Stimulated activated CD8-positive, alpha-beta memory T cell treated with anti-CD3 and anti-CD28 coated beads, Interleukin-4, amount 100 ng/mL, for 4 hours (primary cell): ENCODE measurements around the gene RBM4.
"Not testable (repeated sequence)": the region's sequence is repeated elsewhere in the genome, so short reads cannot be mapped to it uniquely, and the experiment has no call there.

ENCODE experiments used
- DNase-seq, 2 donors: peaks; one replicate each; pipeline ENCODE4 v3.0.0-alpha.2; 2020; ENCODE audit warnings: low read depth in 2 of 2, low spot score in 1 of 2

Gene RBM4

DNA sequence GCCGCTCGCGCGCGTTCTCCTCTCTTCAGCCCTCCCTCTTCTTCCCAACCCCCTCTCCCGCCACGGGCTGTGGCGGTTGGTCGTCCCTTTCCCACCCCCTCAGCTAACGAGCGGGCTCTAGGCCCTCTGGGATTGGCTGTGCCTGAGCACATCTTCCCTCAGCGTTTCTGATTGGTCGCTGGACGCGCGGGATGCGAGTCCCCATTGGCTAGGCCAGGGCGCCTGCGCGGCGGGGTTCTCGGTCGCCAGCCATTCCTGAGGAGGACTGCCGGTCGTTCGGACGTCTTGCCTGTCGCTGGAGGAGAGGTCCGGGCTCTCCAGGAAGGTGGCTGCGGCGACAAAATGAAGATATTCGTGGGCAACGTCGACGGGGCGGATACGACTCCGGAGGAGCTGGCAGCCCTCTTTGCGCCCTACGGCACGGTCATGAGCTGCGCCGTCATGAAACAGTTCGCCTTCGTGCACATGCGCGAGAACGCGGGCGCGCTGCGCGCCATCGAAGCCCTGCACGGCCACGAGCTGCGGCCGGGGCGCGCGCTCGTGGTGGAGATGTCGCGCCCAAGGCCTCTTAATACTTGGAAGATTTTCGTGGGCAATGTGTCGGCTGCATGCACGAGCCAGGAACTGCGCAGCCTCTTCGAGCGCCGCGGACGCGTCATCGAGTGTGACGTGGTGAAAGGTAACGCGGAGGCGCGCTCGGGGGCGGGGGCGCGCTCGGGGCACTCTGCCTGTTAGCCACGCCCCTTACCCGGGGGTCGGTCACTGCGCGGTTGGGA lies 21.9 kb upstream of the RBM4 start, which contains the start of gene RBM14:
Gene RBM14, plus strand, starts transcription at position 252 of the 776 bp plus-strand sequence. Its CDS starts 91 bp downstream, at position 343.
- DNase-seq = peak; percentile 94 to 97

DNA sequence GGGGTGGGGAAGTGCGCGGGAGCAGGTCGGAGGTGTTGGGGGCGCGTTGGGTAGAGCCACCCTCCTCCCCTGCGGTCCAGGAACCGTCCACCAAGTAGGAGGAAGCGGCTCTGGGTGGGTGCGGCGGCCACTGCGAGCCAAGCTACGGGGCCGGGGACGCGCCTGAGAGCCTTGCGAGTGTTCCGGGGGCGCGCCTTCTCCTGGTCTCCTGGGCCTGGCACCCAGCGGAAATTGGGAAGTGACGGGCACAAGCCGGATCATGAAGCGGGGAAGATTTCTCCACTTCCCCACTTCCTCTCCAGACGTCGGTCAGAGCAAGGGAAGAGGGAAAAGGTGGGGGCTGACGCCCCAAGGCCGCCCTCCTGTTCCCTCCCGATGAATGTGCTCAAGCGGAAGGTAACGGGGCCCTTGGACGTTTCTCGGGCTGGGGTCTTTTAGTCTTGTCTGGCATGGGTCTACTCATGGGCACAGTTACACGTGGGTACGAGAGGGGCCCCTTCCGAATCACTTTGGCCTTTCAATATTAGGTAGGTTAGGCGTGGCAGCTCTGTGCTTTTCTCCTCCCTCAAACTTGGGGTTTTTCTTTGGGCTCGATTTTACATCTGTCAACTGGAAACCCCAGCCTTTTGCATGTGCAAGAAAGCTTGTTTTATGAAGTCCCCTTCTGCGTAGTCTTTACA lies 21.2 kb upstream of the RBM4 start:
- no peak for DNase-seq

DNA sequence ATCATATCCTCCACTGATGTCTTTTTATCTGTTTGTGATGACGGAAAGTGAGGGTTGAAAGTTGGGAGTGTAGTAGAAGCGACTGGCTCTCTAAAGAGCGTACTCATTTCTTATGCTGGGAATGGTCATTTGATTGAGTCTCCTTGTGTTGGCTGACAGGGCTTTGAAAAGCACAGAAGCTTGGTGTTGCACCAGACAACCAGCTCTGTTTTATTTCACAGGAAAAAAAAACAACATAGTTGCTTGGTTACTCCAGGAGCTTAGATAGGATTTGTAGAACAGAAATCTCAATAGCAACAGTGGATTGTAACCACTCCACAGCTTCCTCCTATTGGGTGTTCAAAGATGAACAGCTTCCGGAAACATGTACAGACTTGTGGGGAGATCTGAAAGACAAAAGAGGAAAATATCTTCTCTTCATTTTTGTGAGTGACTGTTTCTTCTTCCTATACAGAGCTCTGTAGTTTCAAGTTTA lies 19.4 kb upstream of the RBM4 start:
- no peak for DNase-seq

DNA sequence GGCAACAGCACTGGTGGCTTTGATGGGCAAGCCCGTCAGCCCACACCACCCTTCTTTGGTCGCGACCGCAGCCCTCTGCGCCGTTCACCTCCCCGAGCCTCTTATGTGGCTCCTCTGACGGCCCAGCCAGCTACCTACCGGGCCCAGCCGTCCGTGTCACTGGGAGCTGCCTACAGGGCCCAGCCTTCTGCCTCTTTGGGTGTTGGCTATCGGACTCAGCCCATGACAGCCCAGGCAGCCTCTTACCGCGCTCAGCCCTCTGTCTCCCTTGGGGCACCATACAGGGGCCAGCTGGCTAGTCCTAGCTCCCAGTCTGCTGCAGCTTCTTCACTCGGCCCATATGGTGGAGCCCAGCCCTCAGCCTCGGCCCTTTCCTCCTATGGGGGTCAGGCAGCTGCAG lies 14.1 kb upstream of the RBM4 start:
- DNase-seq = no peak

DNA sequence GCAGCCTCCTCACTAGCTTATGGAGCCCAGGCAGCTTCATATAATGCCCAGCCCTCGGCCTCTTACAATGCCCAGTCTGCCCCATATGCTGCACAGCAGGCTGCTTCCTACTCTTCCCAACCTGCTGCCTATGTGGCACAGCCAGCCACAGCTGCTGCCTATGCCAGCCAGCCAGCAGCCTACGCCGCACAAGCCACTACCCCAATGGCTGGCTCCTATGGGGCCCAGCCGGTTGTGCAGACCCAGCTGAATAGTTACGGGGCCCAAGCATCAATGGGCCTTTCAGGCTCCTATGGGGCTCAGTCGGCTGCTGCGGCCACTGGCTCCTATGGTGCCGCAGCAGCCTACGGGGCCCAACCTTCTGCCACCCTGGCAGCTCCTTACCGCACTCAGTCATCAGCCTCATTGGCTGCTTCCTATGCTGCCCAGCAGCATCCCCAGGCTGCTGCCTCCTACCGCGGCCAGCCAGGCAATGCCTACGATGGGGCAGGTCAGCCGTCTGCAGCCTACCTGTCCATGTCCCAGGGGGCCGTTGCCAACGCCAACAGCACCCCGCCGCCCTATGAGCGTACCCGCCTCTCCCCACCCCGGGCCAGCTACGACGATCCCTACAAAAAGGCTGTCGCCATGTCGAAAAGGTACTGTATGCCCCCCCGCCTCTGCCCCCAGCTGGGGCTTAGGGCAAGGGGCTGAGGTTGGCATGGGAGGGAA lies 13.3 kb upstream of the RBM4 start:
- no peak for DNase-seq

DNA sequence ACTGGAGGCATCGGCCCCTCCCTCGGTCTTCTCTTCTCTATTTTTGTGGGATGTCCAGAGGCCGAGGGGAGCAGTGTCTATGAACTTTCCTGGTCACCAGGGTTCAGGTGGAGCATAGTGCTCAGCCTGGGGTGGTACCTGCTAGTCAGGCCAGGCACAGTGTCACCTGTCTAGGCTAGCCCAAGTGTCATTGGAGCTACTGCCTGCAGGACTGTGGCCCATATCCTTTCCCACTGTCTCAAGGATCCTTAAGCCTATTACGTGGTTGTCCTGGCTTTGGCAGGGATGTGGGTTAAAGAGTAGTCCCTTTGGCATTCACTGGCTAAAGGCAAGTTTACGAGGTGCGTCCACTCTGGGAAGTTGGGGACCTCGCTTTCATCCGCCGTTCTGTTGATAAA lies 12.8 kb upstream of the RBM4 start:
- DNase-seq = no peak

DNA sequence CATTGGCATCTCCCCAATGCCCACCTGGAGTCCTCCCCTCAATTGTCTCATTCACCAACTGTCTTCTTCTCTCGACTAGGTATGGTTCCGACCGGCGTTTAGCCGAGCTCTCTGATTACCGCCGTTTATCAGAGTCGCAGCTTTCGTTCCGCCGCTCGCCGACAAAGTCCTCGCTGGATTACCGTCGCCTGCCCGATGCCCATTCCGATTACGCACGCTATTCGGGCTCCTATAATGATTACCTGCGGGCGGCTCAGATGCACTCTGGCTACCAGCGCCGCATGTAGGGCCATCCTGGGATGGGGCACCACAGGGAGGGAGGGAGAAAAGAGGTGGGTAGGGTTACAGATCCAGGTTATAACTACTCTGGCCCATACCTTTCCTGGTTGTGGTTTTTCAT lies 12.1 kb upstream of the RBM4 start:
- DNase-seq = no peak

DNA sequence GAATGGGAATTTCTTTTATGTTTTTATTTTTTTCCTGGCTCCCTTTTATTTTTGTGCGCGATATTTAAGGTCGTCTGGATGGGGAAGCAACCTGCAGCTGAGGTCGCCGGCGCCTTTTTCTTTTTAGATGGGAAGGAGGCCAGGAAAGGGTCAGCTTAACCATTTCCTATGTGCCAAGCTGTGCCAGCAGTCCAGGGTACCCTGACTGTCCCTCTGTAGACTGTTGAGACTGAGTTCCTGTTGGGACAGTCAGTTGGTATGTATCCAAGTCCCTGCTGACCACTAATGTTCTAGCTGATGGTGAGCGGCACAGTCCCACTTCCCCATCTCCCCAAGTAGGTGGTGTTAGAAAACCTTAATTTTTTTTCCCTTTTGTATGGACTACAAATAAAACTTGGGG lies 11.6 kb upstream of the RBM4 start:
- DNase-seq = no peak

DNA sequence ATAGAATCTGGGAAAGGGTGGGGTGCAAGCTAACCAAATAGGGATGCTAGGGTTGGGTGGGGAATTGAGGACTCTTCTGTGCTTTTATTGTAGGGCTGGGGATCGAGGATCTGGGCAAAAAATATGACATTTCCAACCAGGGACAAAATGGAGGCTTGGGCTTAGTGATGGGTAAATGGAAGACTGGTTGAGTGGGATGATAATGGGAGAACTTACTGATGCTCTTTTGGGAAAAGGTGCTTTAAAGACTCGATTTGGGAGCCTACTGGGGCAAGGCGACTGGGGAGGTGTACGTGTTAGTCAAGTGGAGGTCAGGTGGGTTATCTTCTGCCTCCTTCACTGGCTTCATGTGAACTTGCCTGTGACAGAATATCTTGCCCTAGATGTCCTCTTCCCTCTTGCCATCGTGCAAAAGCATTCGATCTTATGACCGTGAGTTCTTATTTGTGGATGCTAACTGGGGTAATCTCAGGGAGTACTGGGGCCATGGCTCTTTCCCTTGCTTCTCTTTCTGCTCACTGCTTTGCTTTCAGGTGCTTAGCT lies 10.4 kb upstream of the RBM4 start:
- DNase-seq = no peak

DNA sequence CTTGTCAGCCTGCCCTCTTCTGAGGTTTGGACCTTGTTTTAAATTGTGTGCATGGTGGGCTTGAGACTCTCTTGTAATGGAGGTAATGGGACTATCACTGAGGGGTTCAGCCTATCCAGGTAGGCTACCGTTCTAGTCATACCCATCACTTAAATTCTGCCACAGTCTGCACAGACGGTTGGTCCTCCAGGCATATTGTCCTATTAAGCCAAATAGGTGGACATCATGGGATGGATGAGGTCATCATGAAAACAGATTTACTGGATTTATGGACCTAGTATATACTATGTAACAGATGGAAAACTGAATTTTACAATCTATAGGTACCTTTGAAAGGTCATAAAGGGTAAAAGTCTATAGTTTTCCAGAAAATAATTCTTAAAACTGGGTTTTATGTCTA lies 9.1 kb upstream of the RBM4 start:
- DNase-seq = no peak

DNA sequence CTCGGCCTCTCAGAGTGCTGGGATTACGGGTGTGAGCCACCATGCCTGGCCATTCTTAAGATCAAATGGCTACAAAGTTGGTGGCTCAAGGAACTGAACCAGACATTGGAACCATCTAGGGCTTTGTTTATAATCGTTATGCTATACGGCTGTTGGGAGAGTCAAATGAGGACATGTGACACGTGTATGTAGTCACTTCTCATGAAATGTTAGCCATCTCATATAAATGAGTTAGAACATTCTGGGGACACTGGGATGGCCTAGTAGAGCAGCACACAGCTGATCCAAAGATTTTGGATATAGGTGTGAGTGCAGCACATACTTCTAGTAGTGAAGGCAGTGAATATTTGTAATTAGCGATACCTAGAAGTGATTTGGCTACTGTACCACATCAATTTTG lies 6.6 kb upstream of the RBM4 start:
- no peak for DNase-seq

DNA sequence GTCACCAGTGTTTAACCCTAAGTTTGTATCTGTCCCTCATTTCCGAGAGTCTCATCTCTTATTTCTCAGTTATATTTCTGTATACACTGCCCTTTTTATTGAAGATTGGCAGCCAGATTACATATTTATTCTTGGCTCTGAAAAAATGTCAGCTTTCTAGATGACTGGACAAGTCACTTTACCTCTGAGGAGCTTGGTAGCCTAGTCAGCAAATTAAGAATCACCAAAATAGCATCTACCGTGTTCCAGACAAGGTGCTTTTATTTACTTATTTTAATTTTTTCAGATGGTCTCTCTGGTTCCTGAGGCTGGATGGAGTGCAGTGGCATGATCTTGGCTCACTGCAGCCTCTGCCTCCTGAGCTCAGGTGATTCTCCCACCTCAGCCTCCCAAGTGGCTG lies 5.6 kb upstream of the RBM4 start:
- DNase-seq = no peak

DNA sequence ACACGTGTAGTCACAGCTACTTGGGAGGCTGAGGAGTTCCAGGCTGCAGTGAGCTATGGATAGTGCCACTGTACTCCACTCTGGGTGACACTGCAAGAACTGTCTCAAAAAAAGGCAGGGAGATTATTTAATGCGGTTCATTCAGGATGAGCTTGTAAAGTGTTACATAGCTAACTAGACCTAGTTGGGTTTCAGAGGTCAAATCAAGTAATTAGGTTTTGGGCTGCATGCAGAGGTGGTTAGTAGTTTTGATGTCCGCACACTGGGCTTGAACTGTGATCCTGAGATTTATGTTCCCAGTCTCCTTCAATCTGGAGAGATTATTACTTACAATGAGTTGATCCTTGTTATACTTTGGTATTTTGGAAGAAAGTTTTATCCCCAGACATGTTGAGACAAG lies 2.1 kb upstream of the RBM4 start:
- DNase-seq = no peak

DNA sequence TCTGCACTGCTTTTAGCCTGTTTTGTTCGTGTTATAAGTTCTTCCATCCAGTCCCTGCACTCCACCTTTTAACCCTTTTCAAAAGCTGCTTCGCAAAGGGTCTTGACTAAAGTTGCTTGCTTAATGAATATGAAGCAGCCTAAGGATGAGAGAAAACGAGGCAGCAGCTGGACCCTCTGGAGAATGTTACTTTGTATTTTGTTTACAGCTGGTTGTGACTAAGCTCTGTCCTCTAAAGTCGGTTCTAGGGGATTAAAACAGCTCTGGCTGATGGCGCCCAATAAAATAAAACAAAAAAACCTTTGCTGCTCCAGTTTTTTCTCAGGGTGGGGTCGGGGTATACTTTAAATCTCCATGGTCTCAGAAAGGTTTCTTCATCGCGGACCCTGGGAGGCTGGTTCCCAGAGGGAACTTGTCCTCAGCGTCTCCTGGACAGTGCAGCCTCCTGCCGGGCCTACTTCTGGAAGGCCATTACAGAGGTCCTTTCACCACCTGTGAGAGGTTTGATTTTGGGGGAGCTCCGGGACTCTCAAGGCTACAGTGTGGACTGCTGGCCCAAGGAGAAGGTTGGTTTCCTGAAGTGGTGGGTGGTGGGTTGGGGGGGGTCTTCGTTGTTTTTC lies 836 bp upstream of the RBM4 start:
- DNase-seq = no peak

DNA sequence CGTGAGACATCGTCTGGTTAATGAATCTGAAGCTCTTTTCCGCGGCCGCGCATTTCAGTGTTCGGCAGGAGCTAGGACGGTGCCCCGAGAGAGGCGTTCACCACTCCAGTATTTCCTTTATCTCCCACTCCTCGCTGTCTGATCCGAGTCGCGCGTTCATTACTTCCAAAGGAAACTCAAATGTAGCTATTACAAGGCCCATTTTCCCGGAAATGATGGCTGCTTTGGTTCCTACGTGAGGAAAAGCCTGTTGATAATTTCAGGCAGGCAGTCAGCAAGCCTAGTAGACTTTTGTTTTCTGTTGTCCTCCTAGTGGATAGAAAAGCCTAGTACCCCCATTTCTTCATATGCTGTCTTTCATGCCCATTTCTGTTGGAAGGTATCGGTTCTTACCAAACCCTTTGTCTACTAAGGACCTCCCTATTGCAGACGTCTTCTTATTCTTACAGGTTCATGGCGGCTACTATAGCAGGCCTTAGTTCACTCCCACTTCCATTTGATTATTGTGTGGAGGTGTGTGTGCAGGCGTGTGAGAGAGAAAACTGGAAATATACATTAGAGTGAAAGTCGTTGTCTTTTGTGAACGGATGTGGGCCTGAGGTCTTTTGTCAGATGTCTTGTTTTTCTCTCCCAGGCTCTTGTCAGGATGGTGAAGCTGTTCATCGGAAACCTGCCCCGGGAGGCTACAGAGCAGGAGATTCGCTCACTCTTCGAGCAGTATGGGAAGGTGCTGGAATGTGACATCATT lies 737 bp downstream of the RBM4 start:
- DNase-seq = no peak

DNA sequence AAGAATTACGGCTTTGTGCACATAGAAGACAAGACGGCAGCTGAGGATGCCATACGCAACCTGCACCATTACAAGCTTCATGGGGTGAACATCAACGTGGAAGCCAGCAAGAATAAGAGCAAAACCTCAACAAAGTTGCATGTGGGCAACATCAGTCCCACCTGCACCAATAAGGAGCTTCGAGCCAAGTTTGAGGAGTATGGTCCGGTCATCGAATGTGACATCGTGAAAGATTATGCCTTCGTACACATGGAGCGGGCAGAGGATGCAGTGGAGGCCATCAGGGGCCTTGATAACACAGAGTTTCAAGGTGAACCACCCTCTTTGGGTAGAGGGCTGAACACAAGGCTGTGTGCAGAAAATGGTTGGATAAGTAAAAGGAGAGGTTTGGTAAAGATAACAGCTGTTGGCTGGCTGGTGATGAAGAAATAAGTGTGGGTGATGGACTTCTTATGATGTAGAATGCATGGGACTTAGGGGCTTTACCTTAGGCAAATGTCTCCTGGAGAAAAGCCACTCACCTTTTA lies 1.4 kb downstream of the RBM4 start:
- not testable (repeated sequence) for DNase-seq

DNA sequence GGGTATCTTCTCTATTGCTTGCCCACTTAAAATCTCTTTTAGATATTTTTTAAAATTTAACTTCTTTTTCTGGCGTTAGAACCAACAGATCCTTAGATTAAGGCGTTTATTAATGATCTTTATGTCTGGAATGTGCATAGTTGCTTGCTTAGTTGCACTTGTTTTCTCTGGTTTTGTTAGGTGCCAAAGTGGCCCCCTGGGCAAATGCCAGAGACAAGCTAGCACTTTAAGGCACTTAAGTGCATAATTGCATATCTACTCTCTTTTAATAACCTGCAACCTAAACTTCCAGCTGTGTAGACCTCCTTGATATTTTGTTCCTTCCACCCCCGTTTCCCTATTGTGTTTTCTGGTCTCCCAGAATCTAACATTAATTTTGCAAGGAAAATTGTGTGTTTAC lies 3.3 kb downstream of the RBM4 start:
- no peak for DNase-seq

DNA sequence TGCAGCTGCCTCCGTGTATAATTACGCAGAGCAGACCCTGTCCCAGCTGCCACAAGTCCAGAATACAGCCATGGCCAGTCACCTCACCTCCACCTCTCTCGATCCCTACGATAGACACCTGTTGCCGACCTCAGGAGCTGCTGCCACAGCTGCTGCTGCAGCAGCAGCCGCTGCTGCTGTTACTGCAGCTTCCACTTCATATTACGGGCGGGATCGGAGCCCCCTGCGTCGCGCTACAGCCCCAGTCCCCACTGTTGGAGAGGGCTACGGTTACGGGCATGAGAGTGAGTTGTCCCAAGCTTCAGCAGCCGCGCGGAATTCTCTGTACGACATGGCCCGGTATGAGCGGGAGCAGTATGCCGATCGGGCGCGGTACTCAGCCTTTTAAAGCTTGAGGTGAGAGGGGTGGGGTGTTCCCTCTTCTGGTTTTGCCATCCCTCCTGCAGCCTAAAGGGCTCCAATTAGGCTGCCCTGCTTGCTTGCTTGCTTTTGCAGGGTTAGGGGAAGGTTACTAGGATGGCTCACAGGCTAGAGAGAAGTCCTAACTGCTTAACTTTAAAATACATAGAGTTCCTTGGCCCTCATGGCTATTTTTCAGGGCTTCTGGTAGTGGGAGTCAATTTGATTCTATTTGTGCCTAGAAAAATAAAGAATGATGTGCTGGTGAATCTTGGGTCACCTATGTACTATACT lies 5.4 kb downstream of the RBM4 start:
- DNase-seq = no peak

DNA sequence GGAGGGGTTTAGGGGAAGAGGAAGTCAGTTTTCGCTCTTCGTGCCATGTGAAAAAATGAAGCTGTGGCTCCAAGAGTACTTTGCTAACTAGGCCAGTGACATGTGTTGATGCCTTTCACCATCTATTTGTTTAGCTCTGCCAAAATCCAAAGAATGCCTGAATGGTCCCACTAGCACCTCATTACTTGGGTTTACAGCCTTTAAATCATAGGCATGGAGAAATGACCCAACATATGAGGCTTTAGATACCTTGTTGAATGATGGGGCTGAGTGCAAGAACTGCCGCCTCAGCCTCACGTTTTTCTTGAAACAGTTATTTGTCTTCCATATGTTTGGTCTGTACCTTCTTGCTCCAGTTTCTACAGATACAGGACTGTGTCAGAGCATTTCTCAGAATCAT lies 8.3 kb downstream of the RBM4 start:
- no peak for DNase-seq

DNA sequence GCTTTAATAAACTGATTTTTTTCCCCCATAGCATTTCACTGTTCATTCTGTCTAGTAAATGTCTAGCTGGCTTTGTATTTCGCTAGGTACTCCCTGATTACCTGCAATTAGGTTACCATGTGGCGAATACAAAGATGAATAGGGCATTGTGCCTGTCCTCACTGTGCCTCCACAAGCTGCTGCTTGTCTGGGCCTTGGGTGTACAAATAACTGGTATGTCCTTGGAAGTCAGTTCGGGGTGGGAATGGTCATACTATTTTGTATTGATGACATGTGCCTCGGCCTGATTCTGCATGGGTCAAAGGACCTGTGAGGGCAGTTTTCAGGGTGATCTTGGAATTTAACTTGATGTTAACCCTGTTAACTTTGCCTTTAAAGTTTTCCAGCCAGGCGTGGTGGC lies 11.4 kb downstream of the RBM4 start:
- no peak for DNase-seq
